Adrenal gland (tissue), 5 donors: Measurements from ENCODE around the gene WDR31.
A peak's percentile ranks its signal among the peaks of the same experiment; 100 is the strongest.

ENCODE experiments used
- POLR2A ChIP-seq, 2 donors: fragments of 450-650 bp; IDR thresholded peaks; one replicate each; pipeline ENCODE4 v1.6.1; 2017; ENCODE audit warnings: antibody characterized with exemption in 2 of 2, mild to moderate bottlenecking in 2 of 2, moderate library complexity in 1 of 2
- TF ChIP-seq, protein P1 (sequence below), 6 experiments: fragments of 450-650 bp in 4 of 6; fragments of 200-600 bp in 2 of 6; sonication (generic) in 1 of 6; IDR thresholded peaks; 1 replicate in 5 of 6; 2 replicates in 1 of 6; pipeline versions ENCODE4 v1.5.1 to v1.8.0; 2016 to 2021; ENCODE audit warnings: antibody characterized with exemption in 6 of 6, mild to moderate bottlenecking in 2 of 6, moderate library complexity in 1 of 6
- donor health status: DM: no; HTN: no; CAD: no.

DNA sequence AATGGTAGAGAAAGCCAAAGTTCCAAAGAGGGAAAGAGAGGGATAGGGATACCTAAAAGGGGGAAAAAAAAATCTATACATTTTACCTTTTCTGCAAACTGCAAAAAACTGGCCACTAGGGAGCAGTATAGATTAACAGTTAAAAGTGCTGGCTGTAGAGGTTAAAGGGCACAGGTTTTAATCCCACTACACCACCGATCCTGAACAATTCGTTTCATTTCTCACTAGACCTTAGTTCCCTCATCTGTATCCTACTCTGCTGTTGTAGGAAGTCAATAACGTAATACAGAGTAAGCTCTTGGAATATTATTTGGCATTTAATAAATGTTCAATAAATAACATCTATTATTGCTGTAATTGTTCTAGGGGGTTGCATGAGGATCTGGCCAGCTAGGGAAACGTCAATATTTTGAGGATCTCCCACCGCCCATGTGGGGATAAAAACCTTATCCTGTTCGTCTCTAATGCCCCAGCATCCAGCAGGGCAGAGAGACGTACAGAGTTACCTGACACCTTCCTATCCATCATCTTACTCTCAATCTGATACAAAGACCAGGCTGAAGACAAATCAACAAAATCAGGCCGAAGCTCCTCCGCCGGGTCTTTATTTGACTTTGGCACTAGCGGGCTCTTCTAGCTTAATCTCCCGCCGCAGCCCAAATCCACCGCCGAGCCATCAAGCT lies 65.5 kb downstream of the WDR31 start:
- TF ChIP-seq POLR2A (IDR thresholded peaks at IDR 0.05) = no peak
- TF ChIP-seq, protein P1, sequence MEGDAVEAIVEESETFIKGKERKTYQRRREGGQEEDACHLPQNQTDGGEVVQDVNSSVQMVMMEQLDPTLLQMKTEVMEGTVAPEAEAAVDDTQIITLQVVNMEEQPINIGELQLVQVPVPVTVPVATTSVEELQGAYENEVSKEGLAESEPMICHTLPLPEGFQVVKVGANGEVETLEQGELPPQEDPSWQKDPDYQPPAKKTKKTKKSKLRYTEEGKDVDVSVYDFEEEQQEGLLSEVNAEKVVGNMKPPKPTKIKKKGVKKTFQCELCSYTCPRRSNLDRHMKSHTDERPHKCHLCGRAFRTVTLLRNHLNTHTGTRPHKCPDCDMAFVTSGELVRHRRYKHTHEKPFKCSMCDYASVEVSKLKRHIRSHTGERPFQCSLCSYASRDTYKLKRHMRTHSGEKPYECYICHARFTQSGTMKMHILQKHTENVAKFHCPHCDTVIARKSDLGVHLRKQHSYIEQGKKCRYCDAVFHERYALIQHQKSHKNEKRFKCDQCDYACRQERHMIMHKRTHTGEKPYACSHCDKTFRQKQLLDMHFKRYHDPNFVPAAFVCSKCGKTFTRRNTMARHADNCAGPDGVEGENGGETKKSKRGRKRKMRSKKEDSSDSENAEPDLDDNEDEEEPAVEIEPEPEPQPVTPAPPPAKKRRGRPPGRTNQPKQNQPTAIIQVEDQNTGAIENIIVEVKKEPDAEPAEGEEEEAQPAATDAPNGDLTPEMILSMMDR (IDR thresholded peaks at IDR 0.05) = peak; percentile 54 to 78 (median 66)
